Suppressor macrophage treated with lipopolysaccharide for 4 hours (primary cell): Measurements from ENCODE around the gene C19orf25.

Source experiments
- DNase-seq: peaks from one replicate; pipeline ENCODE4 v3.0.0-alpha.2; 2020

Gene C19orf25

DNA sequence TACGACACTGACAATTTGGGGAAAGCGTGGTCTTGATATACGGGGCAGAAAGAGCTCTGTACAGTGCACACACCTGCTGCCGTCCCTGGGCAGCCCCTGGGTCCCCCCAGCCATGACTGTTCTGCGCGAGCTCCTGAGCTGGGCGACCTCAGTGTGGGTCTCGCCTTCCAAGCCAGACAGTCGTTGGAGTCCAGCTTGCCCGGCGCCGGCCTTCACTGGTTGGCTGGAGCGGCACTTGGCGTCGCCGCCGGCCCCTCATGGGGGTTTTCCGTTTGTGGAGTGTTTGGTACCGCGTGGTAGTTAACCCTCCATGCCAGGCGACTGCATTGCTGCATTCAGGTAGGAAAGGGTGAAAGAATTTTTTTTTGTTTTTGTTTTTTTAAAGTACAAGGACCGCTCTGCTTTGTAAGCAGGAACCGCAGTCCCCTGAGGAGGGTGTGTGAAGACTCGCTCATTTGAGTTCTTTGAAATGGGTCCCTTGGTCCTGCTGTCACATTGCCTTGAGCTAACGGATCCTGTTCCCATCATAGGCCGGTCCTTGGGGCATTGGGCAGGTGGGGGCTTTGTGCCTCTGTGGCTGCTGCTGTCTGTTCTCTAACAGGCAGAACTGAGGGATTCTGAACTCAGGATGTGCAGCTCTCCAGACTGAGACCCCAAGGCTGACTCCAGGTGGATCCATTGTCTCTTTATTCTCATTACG lies 51.6 kb downstream of the C19orf25 start:
- DNase-seq, result no peak

DNA sequence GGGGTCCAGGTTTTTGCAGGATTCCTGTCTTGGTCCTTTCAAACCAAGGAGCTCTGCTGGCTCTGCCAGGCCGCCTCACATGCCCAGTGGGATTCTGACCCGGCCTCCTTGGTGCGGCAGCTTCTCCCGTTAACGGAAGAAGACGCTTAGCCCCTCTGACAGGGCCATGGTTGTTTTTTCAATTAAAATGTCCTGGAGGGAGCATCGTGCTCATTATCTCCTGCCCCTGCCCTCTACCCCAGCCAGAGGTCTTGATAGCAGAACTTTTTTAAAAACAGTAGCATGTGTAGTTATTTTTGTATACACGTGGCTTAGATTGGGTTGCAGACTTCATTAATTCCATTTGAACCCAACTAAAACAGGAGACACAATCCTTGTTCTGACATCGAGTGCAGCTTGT lies 52.3 kb downstream of the C19orf25 start:
- no peak for DNase-seq

DNA sequence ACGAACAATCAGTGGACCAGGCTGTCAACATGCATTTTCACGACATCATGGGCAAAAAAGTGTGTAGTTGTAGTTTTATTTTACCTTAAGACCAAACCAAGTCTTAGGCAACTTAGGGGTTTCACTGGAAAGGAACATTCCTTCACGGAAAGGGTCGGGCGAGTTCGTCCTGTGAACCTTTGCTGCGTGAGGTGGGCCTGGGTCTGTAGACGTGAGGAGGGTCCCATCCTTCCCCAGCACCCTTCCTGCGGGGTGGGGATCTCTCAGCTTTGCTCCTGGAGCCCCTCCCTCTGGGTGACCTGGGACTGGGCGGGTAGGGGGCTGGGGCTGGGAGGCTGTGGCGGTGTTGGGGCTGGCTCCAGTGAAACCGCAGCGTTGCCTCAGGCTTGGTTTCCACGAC lies 53.1 kb downstream of the C19orf25 start:
- DNase-seq, result no peak

DNA sequence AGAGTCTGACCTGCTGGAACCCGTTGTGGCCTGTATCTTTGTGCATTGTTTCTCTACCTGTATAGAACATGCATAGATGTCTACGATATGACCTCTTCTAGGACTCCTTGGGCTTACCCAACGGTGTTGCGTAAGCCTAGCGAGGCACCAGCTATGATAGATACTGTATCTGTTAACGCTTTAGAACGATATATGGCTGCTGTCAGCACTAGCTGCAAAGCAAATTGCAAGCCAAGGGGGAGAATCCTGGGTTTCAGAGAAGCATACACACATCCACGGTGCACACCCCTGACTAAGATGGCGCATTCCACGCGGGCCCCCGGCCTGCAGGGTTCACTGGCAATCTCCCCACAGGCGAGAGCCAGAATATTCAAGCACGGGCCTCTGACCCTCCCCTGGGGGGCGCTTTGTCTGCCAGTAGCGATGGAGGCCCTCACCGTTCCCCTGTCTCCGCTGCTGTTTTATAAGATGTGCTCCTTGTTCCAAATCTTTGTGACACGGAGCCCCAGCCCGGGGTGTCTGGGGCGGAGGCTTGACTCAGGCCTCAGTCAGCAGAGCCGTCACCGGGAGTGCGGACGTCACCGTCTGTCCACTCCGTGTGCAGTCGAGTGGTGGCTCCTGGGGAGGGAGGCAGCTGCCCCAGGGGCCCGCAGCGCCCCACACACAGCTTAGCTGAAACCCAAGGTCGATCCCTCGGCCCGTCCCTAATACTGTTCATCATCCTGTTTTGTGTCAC lies 53.7 kb downstream of the C19orf25 start:
- DNase-seq, result no peak

DNA sequence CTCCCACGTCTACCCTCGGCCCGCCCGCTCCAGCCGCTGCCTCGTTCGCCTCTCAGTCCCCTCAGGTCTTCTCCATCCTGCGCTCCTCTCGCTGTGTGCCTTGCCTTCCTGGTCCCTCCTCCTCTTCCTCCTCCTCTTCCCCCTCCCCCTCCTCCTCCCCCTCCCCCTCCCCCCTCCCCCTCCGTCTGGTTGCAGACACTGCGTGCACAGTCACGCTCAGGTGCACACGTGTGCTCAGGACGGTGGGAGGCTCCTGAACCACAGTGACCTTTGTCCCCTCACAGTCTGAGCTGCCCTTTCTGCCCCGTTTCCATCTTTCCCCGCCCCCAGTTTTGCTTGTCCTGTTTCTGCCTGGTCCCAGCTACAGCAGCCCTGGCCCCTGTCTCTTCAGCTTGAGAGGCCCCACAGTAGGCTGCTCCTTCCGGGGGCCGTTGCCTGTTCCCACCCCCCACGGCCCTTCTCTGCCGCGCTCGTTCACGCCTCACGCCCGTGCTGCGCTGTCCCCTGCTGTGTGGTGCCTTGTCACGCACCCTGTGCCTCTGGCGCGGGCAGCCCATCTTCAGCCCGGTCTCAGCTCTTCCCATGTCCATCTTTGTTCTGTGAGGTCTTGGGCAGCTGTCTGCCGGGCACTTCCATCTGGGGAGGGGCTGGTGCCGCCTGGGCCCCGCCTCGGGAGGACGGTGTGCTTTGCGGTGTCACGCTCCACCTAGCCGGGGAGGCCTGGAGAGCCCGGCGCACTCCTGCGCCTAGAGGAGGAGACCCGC lies 54.6 kb downstream of the C19orf25 start:
- DNase-seq, result no peak

DNA sequence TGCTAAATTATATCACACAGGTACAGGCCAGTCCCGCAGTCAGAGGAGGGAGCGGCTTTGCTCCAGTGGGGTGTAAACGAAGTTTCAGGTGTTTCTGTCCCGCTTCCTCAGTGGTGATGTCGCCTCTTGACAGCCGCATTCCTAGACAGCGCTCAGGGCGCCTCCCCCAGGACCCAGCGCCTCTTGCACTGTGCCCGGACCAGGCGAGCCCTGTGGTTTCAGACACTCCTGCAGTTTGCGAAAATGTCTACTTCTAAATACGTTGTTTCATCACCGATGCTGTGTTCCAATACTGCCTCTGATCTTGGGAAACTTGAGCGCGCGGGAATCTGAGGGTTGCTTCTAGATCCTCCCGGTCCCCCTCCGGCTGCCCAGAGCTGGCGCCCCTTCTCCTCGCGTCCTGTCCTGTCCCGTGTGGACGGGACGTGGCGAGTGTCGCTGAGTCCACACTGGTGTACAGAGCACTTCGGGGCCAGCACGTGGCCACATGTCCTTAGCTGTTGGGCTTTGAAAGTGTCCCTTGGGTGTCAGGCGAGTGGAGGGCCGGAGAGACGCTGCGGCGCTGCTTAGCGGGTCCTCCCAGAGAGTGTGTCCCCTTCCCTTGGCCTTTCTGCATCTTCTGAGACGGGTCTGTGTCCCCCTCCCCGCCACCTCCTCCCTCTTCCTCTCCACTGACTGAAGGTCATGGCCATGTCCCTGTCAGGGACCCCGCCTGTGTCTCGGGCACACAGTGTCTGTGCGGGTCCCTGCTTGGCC lies 55.4 kb downstream of the C19orf25 start:
- DNase-seq, result no peak
